GM21528 (cell line): ENCODE data around the gene CHD3.
A peak's percentile ranks its signal among the peaks of the same experiment; 100 is the strongest.
"Not testable (repeated sequence)": the region's sequence is repeated elsewhere in the genome, so short reads cannot be mapped to it uniquely, and the experiment has no call there.

ENCODE experiments used
- ATAC-seq: cut with Tn5 transposase; IDR thresholded peaks from one replicate; pipeline ENCODE4 v1.9.1; 2021; ENCODE audit warnings: mild to moderate bottlenecking, moderate library complexity; ENCODE audit not compliant: unreplicated experiment, low FRiP score

Gene CHD3

GRCh38 chr17:7849751-7850504 lies 38.7 kb upstream of the CHD3 start:
- ATAC-seq = no peak

- ATAC-seq = peak; percentile 4
Measured at GRCh38 chr17:7850701-7851437, 37.7 kb upstream of the CHD3 start.

- peak; percentile 56 for ATAC-seq
Measured at GRCh38 chr17:7851438-7852261, 36.9 kb upstream of the CHD3 start.

- no peak for ATAC-seq
Measured at GRCh38 chr17:7852262-7852670, 36.3 kb upstream of the CHD3 start.

- ATAC-seq = no peak
Measured at GRCh38 chr17:7852919-7853690, 35.5 kb upstream of the CHD3 start.

- ATAC-seq = no peak
Measured at GRCh38 chr17:7853691-7854038, 34.9 kb upstream of the CHD3 start.

GRCh38 chr17:7854078-7854777 lies 34.4 kb upstream of the CHD3 start:
- ATAC-seq = no peak

- no peak for ATAC-seq
Measured at GRCh38 chr17:7854851-7855659, 33.5 kb upstream of the CHD3 start, which contains the start of gene TMEM88. Gene TMEM88, plus strand, starts transcription at chr17:7855066. Its CDS starts 9 bp downstream, at chr17:7855075.

- no peak for ATAC-seq
Measured at GRCh38 chr17:7855660-7856010, 33.0 kb upstream of the CHD3 start.

- no peak for ATAC-seq
Measured at GRCh38 chr17:7856011-7856810, 32.4 kb upstream of the CHD3 start.

GRCh38 chr17:7856811-7857712 lies 31.5 kb upstream of the CHD3 start, which contains the start of gene NAA38:
Gene NAA38, minus strand, starts transcription at chr17:7857559. Its CDS starts 96 bp downstream, at chr17:7857463.
- peak; percentile 74 for ATAC-seq

GRCh38 chr17:7857713-7858521 lies 30.7 kb upstream of the CHD3 start, which contains the start of gene CYB5D1:
Gene CYB5D1, plus strand, starts transcription at chr17:7858003. Its CDS starts 132 bp downstream, at chr17:7858135.
- peak; percentile 45 for ATAC-seq

GRCh38 chr17:7858522-7858810 lies 30.1 kb upstream of the CHD3 start:
- ATAC-seq = no peak

GRCh38 chr17:7859028-7859427 lies 29.6 kb upstream of the CHD3 start:
- ATAC-seq = no peak

- no peak for ATAC-seq
Measured at GRCh38 chr17:7862692-7863437, 25.7 kb upstream of the CHD3 start.

- not testable (repeated sequence) for ATAC-seq
Measured at GRCh38 chr17:7864384-7864783, 24.2 kb upstream of the CHD3 start.
